ENCODE data around the gene CELA1.

DNA sequence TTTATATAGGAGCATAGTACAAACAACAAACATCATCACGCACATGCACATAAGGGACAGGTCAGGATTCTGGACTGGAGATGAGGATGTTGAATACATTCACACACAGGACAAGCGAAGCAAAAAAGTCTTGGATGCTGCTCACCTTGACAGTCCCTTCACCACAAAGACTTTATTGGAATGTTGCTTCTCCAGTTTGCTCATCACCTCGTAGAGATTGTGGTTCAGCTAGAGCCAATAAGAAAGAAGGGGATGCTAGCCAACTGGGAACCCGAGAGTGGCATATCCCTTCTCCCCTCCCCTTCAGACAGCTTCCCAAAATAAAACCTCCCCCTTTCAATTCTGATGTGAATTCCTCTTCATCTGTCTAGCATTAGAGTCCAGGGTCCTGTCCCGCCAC is 50.8 kb downstream of the CELA1 start:
- TF ChIP-seq, protein P1, sequence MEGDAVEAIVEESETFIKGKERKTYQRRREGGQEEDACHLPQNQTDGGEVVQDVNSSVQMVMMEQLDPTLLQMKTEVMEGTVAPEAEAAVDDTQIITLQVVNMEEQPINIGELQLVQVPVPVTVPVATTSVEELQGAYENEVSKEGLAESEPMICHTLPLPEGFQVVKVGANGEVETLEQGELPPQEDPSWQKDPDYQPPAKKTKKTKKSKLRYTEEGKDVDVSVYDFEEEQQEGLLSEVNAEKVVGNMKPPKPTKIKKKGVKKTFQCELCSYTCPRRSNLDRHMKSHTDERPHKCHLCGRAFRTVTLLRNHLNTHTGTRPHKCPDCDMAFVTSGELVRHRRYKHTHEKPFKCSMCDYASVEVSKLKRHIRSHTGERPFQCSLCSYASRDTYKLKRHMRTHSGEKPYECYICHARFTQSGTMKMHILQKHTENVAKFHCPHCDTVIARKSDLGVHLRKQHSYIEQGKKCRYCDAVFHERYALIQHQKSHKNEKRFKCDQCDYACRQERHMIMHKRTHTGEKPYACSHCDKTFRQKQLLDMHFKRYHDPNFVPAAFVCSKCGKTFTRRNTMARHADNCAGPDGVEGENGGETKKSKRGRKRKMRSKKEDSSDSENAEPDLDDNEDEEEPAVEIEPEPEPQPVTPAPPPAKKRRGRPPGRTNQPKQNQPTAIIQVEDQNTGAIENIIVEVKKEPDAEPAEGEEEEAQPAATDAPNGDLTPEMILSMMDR (conservative IDR thresholded peaks at IDR 0.05; ENCODE audit: low read length), result no peak
- no peak for TF ChIP-seq EZH2phosphoT487 (IDR thresholded peaks at IDR 0.05; ENCODE audit: borderline replicate concordance, low read depth, low read length)

Measured in OCI-LY7 (cell line).